GM12892 (cell line): ENCODE results near the gene HSPBP1.
A peak's percentile ranks its signal among the peaks of the same experiment; 100 is the strongest.

Experiments
- DNase-seq: peaks from one replicate; pipeline ENCODE4 v3.0.0; 2011; ENCODE audit not compliant: insufficient read length
- FAIRE-seq: peaks from 2 replicates; lab custom pipeline; 2011; peaks lifted over from hg19 to GRCh38; lab: Jason Lieb, UNC
- POLR2A ChIP-seq: IDR thresholded peaks from 2 replicates; pipeline ENCODE4 v1.6.1; 2011; ENCODE audit warnings: low read depth, low read length, control low read depth
- POLR2AphosphoS5 ChIP-seq: IDR thresholded peaks from 2 replicates; pipeline ENCODE4 v1.6.1; 2011; ENCODE audit warnings: low read depth, low read length, control low read depth
- TAF1 ChIP-seq: IDR thresholded peaks from 2 replicates; pipeline ENCODE4 v1.6.1; 2011; ENCODE audit warnings: low read depth, mild to moderate bottlenecking, control low read depth, low read length, borderline replicate concordance

Gene HSPBP1

DNA sequence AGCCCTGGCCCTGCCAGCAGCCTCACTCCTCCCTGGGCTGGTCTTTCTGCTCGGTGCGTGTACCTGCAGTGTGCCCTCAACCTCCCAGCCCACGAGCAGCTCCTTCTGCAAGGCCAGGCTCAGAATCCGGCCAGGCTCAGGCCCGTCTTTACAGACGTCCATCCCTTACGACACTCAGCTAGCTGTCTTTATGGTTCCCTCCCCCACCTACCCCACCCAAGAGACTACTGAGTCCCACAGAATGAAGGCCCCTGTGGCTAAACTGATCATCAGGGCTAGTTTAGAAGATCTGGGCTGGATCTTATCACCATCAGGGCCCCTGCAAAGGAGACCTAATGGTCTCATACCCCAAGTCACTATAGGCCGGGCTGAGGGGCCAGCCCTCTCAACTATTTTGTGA lies 34.5 kb upstream of the HSPBP1 start:
- DNase-seq (no peak), FAIRE-seq (no peak)
- TF ChIP-seq TAF1 (no peak), POLR2AphosphoS5 (no peak), POLR2A (no peak)

GRCh38 chr19:55312621-55313512 lies 33.0 kb upstream of the HSPBP1 start:
- FAIRE-seq (no peak), DNase-seq (no peak)
- TF ChIP-seq POLR2A (no peak), TAF1 (no peak), POLR2AphosphoS5 (no peak)

GRCh38 chr19:55311797-55312196 lies 31.9 kb upstream of the HSPBP1 start:
- no peak for DNase-seq
- no peak for FAIRE-seq
- TF ChIP-seq POLR2A (no peak), TAF1 (no peak)

GRCh38 chr19:55311397-55311796 lies 31.5 kb upstream of the HSPBP1 start:
- no peak for DNase-seq
- no peak for TF ChIP-seq POLR2AphosphoS5
- no peak for TF ChIP-seq TAF1
- no peak for TF ChIP-seq POLR2A
- FAIRE-seq = no peak

GRCh38 chr19:55310498-55310897 lies 30.6 kb upstream of the HSPBP1 start:
- FAIRE-seq = no peak
- no peak for TF ChIP-seq POLR2AphosphoS5
- no peak for TF ChIP-seq TAF1
- TF ChIP-seq POLR2A = no peak
- no peak for DNase-seq

DNA sequence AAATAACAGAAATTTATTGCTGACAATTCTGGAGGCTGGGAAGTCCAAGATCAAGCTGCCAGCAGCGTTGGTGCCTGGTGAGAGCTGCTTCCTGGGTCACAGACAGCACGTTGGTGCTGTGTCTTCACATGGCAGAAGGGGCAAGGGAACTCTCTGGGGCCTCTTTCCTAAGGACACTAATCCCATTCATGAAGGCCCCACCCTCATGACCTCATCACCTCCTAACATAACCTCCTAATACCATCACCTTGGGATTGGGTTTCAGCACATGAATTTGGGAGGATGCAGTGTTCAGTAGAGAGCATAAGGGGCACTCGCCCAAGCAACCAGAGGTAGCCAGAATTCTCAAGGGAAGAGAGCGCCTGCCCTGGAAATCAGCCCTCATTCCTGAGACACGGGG lies 29.5 kb upstream of the HSPBP1 start:
- TF ChIP-seq TAF1 = no peak
- TF ChIP-seq POLR2AphosphoS5 = no peak
- TF ChIP-seq POLR2A = no peak
- FAIRE-seq = no peak

DNA sequence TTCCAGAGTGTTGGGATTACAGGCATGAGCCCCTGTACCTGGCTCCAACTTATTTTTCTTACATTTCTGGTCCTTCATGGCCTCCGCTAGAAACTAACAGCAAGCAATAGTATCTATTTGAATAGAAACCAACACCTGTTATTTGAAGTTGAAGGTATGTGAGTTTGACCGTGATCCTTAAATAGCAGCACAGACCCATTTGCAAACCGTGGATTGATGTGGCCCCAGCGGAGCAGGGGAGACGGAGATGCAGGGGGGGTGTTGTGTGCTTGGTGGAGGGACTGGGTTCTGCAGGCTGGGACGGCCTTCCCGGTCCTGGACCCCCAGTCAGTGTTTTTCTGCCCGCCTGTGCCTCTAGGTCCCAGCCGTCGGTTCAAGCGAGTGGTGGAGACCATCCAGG lies 28.4 kb upstream of the HSPBP1 start:
- TF ChIP-seq POLR2A = no peak
- TF ChIP-seq TAF1 = no peak
- no peak for TF ChIP-seq POLR2AphosphoS5
- FAIRE-seq = no peak

More for the DNA sequence above, 29.5 kb upstream of the HSPBP1 start:
- no peak for DNase-seq

GRCh38 chr19:55306712-55307111 lies 26.8 kb upstream of the HSPBP1 start:
- DNase-seq (no peak), FAIRE-seq (no peak)
- TF ChIP-seq TAF1 = no peak
- TF ChIP-seq POLR2AphosphoS5 = no peak
- no peak for TF ChIP-seq POLR2A

More for the DNA sequence above, 28.4 kb upstream of the HSPBP1 start:
- DNase-seq = no peak

DNA sequence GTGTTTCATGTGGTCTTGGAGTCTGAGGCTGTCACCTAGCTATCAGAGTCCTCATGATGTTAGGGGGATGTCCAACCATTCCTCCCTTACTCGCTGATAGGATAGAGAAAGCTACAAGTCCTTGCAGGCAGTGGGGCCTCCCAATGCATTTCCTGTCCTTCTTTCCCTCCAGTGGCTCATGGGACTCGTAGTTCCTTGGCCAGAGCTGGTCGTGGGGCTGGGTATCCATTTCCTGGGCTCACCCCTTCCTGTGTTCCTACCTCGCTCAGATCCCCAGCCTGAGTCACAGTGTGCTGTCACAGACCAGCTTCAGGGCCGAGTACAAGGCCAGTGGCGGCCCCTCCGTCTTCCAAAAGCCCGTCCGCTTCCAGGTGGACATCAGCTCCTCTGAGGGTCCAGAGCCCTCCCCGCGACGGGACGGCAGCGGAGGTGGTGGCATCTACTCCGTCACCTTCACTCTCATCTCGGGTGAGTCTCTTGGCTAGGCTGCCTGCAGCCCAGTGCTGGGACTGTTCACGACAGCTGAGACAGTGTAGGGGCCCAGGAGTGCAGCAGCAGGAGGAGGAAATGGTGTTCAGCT lies 26.2 kb upstream of the HSPBP1 start:
- TF ChIP-seq POLR2A = no peak
- TF ChIP-seq POLR2AphosphoS5 = no peak
- TF ChIP-seq TAF1 = no peak
- DNase-seq (no peak), FAIRE-seq (no peak)

GRCh38 chr19:55305491-55305890 lies 25.6 kb upstream of the HSPBP1 start:
- no peak for FAIRE-seq
- peak; percentile 56 for DNase-seq
- no peak for TF ChIP-seq POLR2AphosphoS5
- no peak for TF ChIP-seq TAF1
- no peak for TF ChIP-seq POLR2A

GRCh38 chr19:55304980-55305379 lies 25.1 kb upstream of the HSPBP1 start:
- FAIRE-seq = no peak
- TF ChIP-seq POLR2A (no peak), TAF1 (no peak), POLR2AphosphoS5 (no peak)
- no peak for DNase-seq
